Neural cell (in vitro differentiated cells): ENCODE measurements around the gene OR52E1. TPM values are rescaled to one million over a fixed set of nuclear protein-coding genes. Genes with fewer than 3 reads are reported as not detected.

ENCODE experiments used
- H2AFZ ChIP-seq: fragments of 200-600, 300-800 bp; sonication (generic), shearing (Covaris generic); 2 replicates; pipeline ENCODE4 v1.6.0; 2014; ENCODE audit warnings: low read depth, mild to moderate bottlenecking, antibody characterized with exemption, low read length, moderate library complexity
- H3F3A ChIP-seq: fragments of 200-600 bp; shearing (Covaris generic); 2 replicates; pipeline ENCODE4 v1.6.1; 2016; ENCODE audit warnings: mild to moderate bottlenecking, moderate library complexity, mixed read lengths, antibody characterized with exemption, low read length; ENCODE audit not compliant: insufficient read depth, poor library complexity, severe bottlenecking
- H3K27ac ChIP-seq: fragments of 200-600, 300-800 bp; sonication (generic), shearing (Covaris generic); 2 replicates; pipeline ENCODE4 v1.5.1; 2014; ENCODE audit warnings: mild to moderate bottlenecking, low read length, moderate library complexity
- H3K27me3 ChIP-seq: fragments of 300-800, 200-600 bp; sonication (generic), shearing (Covaris generic); 2 replicates; pipeline ENCODE4 v1.6.0; 2014; ENCODE audit warnings: mild to moderate bottlenecking, low read depth, low read length, moderate library complexity; ENCODE audit not compliant: insufficient read depth
- H3K36me3 ChIP-seq: fragments of 300-800, 200-600 bp; sonication (generic), shearing (Covaris generic); 2 replicates; pipeline ENCODE4 v1.5.1; 2014; ENCODE audit warnings: mild to moderate bottlenecking, antibody characterized with exemption, low read length, moderate library complexity; ENCODE audit not compliant: insufficient read depth
- H3K4me2 ChIP-seq: fragments of 300-800, 200-600 bp; sonication (generic), shearing (Covaris generic); 2 replicates; pipeline ENCODE4 v1.6.0; 2014; ENCODE audit warnings: mild to moderate bottlenecking, low read length
- H3K4me3 ChIP-seq: fragments of 300-800, 200-600 bp; sonication (generic), shearing (Covaris generic); 2 replicates; pipeline ENCODE4 v1.5.1; 2014; ENCODE audit warnings: mild to moderate bottlenecking, low read length, moderate library complexity
- H3K79me2 ChIP-seq: fragments of 200-600 bp; shearing (Covaris generic); replicated peaks from 2 replicates; pipeline ENCODE4 v1.6.0; 2014; ENCODE audit warnings: mild to moderate bottlenecking, low read length, moderate library complexity; ENCODE audit not compliant: insufficient read depth
- H3K9ac ChIP-seq: fragments of 300-800, 200-600 bp; sonication (generic), shearing (Covaris generic); 2 replicates; pipeline ENCODE4 v1.6.1; 2016; ENCODE audit warnings: mild to moderate bottlenecking, low read length, mixed read lengths
- H3K9me2 ChIP-seq: fragments of 200-600 bp; shearing (Covaris generic); 2 replicates; pipeline ENCODE4 v1.6.1; 2016; ENCODE audit warnings: mild to moderate bottlenecking, low read length, mixed read lengths; ENCODE audit not compliant: insufficient read depth
- H3K9me3 ChIP-seq: fragments of 200-600, 300-800 bp; sonication (generic), shearing (Covaris generic); 2 replicates; pipeline ENCODE4 v1.6.1; 2016; ENCODE audit warnings: mild to moderate bottlenecking, mixed run types, low read length, moderate library complexity, mixed read lengths
- H4K20me1 ChIP-seq: fragments of 200-600 bp; shearing (Covaris generic); 2 replicates; pipeline ENCODE4 v1.6.1; 2016; ENCODE audit warnings: mild to moderate bottlenecking, mixed run types; ENCODE audit not compliant: insufficient read depth
- EP300 ChIP-seq: fragments of 450-650 bp; conservative IDR thresholded peaks from 2 replicates; pipeline ENCODE4 v1.6.1; 2014; ENCODE audit warnings: antibody characterized with exemption, mild to moderate bottlenecking, moderate library complexity; ENCODE audit not compliant: poor library complexity, severe bottlenecking
- EZH2 ChIP-seq: fragments of 200-600, 300-800 bp; shearing (Covaris generic), sonication (generic); IDR thresholded peaks from 2 replicates; pipeline ENCODE4 v1.6.1; 2014; ENCODE audit warnings: antibody characterized with exemption, low read length, borderline replicate concordance, mild to moderate bottlenecking; ENCODE audit not compliant: insufficient read depth, poor library complexity, severe bottlenecking
- MXI1 ChIP-seq: fragments of 450-650 bp; conservative IDR thresholded peaks from 2 replicates; pipeline ENCODE4 v1.6.1; 2014; ENCODE audit warnings: antibody characterized with exemption, mild to moderate bottlenecking; ENCODE audit not compliant: poor library complexity, severe bottlenecking
- POLR2AphosphoS5 ChIP-seq: IDR thresholded peaks from 2 replicates; pipeline ENCODE4 v1.6.1; 2012
- RAD21 ChIP-seq: fragments of 450-650 bp; conservative IDR thresholded peaks from 2 replicates; pipeline ENCODE4 v1.6.1; 2014; ENCODE audit warnings: antibody characterized with exemption, mild to moderate bottlenecking, moderate library complexity
- SMC3 ChIP-seq: fragments of 450-650 bp; conservative IDR thresholded peaks from 2 replicates; pipeline ENCODE4 v1.6.1; 2014; ENCODE audit warnings: antibody characterized with exemption, mild to moderate bottlenecking, moderate library complexity; ENCODE audit not compliant: poor library complexity
- TAF1 ChIP-seq: IDR thresholded peaks from 2 replicates; pipeline ENCODE4 v1.6.1; 2012; ENCODE audit warnings: low read depth
- polyA plus RNA-seq: library from polyadenylated mRNA; depleted of rRNA; stranded (reverse); fragments of >200 nt; gene quantifications from 2 replicates; pipeline ENCODE4 v1.2.3, GENCODE V29; 2014
- TF ChIP-seq, protein P1 (sequence below): fragments of 450-650 bp; IDR thresholded peaks from 2 replicates; pipeline ENCODE4 v1.5.1; 2014; ENCODE audit warnings: antibody characterized with exemption, mild to moderate bottlenecking, moderate library complexity; ENCODE audit not compliant: poor library complexity, severe bottlenecking
- TF ChIP-seq, protein P2 (sequence below): IDR thresholded peaks from 2 replicates; pipeline ENCODE4 v1.6.1; 2012; ENCODE audit warnings: borderline replicate concordance

Gene OR52E1
- polyA plus RNA-seq, 1 donor from 2014 or later, result not detected

DNA sequence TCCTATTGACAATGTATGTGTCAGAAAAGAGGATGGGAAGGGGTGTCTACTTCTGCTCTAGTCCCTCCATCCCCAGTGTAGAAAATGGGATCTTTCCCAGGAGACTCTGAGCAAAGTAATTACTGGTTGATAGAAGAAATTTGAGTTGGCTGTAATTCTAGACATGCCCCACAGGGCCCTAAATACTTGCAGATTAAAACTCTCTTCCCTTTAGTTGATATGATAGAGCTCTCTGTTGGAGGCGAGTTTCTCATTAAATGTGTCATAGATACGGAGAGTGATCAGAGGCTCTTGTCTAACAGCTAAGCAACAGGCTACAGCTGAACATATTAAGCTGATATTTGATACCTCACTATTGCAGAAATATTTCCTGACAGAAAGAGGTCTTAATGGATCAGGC is 32.9 kb downstream of the OR52E1 start:
- Histone ChIP-seq H3K9me3 (no peaks in the 10 kb centered on the region), H2AFZ (no peak overlapping the region), H3K4me2 (no peak overlapping the region), H3K36me3 (no peaks in the 10 kb centered on the region), H3K9me2 (no peaks in the 10 kb centered on the region), H3K27me3 (no peaks in the 10 kb centered on the region), H4K20me1 (no peaks in the 10 kb centered on the region), H3K79me2 (no peaks in the 10 kb centered on the region), H3K9ac (no peak overlapping the region), H3K4me3 (no peak overlapping the region), H3F3A (no peaks in the 10 kb centered on the region), H3K27ac (no peak overlapping the region)
- TF ChIP-seq SMC3 (no peak), POLR2AphosphoS5 (no peak), MXI1 (no peak), RAD21 (no peak)
- TF ChIP-seq, protein P1, sequence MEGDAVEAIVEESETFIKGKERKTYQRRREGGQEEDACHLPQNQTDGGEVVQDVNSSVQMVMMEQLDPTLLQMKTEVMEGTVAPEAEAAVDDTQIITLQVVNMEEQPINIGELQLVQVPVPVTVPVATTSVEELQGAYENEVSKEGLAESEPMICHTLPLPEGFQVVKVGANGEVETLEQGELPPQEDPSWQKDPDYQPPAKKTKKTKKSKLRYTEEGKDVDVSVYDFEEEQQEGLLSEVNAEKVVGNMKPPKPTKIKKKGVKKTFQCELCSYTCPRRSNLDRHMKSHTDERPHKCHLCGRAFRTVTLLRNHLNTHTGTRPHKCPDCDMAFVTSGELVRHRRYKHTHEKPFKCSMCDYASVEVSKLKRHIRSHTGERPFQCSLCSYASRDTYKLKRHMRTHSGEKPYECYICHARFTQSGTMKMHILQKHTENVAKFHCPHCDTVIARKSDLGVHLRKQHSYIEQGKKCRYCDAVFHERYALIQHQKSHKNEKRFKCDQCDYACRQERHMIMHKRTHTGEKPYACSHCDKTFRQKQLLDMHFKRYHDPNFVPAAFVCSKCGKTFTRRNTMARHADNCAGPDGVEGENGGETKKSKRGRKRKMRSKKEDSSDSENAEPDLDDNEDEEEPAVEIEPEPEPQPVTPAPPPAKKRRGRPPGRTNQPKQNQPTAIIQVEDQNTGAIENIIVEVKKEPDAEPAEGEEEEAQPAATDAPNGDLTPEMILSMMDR, result no peak

DNA sequence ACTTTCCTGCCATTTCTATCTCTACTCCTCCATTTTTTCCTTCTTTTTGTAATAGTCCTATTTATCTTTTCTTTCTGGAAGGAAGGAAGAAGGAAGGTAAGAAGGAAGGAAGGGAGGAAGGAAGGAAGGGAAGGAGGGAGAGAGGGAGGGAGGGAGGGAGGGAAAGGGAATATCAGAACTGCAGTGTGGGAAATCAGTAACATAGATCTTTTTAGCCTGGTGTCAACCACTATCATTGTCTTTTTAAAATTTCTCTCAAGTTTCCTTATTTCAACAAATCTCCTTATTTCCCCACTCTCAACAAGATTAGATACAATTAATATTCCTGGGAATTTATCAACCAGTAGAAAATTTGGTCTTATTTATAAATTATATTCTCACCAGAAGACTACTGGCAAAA is 33.7 kb downstream of the OR52E1 start:
- no peaks in the 10 kb centered on the region for H3K9me3 ChIP-seq
- no peak overlapping the region for H3K4me2 ChIP-seq
- no peaks in the 10 kb centered on the region for H3K27me3 ChIP-seq
- H4K20me1 ChIP-seq, result no peaks in the 10 kb centered on the region
- no peak overlapping the region for H3K4me3 ChIP-seq
- H2AFZ ChIP-seq, result no peak overlapping the region
- TF ChIP-seq, protein P1, result no peak
- no peak for TF ChIP-seq POLR2AphosphoS5
- TF ChIP-seq EP300, result no peak
- TF ChIP-seq EZH2, result no peak
- TF ChIP-seq, protein P2, sequence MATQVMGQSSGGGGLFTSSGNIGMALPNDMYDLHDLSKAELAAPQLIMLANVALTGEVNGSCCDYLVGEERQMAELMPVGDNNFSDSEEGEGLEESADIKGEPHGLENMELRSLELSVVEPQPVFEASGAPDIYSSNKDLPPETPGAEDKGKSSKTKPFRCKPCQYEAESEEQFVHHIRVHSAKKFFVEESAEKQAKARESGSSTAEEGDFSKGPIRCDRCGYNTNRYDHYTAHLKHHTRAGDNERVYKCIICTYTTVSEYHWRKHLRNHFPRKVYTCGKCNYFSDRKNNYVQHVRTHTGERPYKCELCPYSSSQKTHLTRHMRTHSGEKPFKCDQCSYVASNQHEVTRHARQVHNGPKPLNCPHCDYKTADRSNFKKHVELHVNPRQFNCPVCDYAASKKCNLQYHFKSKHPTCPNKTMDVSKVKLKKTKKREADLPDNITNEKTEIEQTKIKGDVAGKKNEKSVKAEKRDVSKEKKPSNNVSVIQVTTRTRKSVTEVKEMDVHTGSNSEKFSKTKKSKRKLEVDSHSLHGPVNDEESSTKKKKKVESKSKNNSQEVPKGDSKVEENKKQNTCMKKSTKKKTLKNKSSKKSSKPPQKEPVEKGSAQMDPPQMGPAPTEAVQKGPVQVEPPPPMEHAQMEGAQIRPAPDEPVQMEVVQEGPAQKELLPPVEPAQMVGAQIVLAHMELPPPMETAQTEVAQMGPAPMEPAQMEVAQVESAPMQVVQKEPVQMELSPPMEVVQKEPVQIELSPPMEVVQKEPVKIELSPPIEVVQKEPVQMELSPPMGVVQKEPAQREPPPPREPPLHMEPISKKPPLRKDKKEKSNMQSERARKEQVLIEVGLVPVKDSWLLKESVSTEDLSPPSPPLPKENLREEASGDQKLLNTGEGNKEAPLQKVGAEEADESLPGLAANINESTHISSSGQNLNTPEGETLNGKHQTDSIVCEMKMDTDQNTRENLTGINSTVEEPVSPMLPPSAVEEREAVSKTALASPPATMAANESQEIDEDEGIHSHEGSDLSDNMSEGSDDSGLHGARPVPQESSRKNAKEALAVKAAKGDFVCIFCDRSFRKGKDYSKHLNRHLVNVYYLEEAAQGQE, result no peak
- no peak for TF ChIP-seq TAF1
- no peak for TF ChIP-seq SMC3
- no peak for TF ChIP-seq RAD21
- no peak for TF ChIP-seq MXI1
- H3F3A ChIP-seq, result no peaks in the 10 kb centered on the region
- no peak overlapping the region for H3K27ac ChIP-seq
- no peaks in the 10 kb centered on the region for H3K79me2 ChIP-seq
- H3K9ac ChIP-seq, result no peak overlapping the region
- H3K9me2 ChIP-seq, result no peaks in the 10 kb centered on the region
- H3K36me3 ChIP-seq, result no peaks in the 10 kb centered on the region
